Central memory CD4-positive, alpha-beta T cell (primary cell): ENCODE data around the gene UBE3B.
"Not testable (repeated sequence)": the region's sequence is repeated elsewhere in the genome, so short reads cannot be mapped to it uniquely, and the experiment has no call there.

Experiments
- DNase-seq: peaks from one replicate; pipeline ENCODE4 v3.0.0; 2022

Gene UBE3B

DNA sequence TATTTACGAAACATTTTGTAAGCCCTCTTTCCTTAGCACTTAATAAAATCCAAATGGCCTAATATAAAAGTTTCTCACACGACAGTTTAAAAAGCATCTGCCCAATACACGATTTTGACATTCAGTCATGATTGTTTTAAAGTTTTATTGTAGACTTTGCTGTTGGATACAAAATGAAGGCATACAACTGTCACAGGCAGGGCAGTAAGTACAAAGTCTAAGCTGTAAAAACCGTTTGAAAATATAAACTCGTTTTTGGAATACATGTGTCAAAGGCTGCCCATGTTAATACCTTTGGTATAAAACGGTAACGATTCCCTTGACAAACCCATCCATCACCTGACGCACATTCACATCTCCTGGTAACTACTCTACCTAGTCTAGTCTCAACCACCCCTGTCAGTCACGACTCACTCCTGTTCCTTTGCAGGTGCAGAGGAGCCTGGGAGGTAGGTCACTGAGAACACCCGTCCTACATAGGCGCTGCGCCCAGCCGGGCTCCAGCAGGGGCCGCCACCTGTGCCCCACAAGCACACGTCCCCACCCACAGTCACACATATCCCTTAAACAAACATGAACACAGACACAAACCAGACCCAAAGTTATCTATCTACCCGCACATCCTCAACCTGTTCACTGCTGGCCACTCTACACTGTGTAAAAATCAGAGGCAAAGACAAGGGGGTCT, 27.4 kb upstream of the UBE3B start:
- no peak for DNase-seq

DNA sequence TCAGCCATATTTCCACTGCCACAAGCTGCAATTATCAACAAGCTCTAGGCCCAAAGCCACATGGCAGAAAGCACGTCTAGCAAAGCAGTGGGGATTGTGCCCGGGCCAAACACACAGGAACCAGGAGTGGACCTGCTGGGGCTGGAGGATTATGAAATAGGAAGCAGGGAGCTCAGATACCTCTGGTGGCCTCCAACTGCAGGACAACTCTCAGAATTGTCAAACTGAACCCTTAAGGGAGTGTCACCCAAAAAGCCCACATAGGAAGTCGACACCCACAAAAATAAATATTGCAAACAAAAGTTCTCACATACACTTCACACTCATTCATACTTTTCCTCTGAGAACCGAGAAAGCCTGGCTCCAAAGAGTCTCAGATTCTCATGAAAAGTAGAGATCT, 26.5 kb upstream of the UBE3B start:
- no peak for DNase-seq

DNA sequence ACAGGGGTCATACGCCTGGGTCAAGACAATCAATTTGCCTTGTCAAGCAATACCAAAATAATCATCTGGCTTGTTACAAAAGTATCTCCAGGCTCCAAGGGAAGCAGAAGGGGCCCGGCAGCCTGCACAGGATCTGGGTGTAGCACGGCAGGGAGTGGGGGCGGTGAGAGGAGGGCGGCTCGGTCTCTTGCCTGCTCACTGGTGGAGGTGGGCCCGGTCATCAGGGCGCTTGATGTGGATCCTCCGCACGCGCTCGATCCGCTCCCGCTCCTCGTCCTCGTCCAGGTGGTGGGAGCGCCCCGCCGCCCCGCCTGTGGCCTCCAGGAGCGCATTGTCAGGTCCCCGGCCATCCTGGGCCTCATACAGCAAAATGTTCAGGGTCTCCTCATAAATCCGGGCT, 26.0 kb upstream of the UBE3B start:
- DNase-seq = no peak

DNA sequence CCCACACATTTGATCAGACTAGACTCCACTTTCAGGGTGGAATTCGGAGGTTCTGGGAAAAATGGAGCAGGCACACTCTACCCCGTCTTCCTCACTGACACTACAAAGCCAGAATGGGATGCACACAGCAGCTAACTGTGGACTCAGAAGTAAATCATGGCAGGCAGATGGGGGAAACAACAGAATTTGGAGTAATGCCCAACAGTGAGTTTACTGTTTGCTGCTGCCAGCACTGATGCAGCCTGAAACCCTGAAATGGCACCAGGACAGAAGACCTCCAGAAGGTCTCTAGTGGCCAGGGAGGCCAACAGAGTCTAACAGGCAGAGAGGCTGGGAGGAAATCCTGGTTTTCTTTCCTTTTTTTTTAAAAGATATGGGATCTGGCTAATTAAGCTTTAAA, 24.9 kb upstream of the UBE3B start:
- no peak for DNase-seq

DNA sequence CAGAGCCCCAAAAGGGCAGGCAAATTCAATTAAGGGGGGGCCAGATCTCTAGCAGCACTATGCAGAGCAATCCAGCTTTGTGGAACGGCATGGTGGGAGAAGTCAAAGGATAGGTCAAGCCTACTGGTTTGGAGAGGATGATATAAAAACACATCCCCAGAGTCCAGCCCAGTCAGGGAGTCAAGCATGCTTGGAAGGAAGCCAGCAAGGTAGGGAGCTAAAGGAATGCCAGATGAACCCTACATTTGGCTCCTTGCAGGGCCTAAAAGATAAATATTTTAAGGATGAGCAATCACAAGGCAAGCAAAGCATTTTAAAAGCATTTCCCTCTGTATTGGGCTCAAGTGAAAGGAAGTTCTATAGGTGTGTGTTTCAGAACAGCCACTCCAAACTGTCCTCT, 21.7 kb upstream of the UBE3B start:
- DNase-seq = no peak

DNA sequence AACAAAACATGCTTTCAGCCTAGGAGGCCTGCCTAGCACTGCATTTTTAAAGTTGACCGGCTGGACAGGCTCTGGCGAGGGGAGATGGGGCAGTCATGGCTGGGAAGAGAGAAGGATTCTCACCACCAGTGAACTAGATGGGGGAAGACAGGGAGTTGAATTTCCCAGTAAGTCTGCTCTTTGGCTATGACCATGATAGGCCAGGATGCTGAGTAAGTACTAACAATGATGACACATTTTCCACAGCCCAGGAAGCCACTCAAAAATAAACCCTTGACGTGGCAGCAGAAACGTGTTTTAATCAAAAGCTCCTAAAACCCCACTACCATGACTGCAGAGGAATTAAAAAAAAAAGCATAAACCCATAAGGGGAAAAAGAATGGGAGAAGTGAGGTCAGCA, 19.3 kb upstream of the UBE3B start:
- no peak for DNase-seq

DNA sequence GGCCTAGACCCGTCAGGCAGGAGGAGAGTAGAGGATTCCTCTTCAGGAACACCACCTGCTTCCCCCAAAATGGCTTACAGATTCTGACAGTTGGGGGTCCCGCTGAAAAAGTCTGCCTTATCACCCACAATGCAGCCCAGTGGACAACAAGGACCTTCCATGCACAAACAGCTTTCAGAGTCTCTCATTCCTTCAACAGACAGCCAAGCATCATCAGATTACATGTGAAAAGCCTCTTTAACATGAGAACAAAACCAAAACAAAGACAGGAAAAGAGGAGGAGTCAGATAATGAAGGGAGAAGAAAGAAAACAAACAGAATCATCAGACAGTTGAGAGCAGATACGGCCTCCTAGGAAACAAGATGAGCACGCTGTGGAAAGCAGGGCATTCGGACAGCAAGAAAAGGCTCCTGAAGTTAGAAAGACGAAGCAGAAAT, 18.6 kb upstream of the UBE3B start:
- DNase-seq = no peak

DNA sequence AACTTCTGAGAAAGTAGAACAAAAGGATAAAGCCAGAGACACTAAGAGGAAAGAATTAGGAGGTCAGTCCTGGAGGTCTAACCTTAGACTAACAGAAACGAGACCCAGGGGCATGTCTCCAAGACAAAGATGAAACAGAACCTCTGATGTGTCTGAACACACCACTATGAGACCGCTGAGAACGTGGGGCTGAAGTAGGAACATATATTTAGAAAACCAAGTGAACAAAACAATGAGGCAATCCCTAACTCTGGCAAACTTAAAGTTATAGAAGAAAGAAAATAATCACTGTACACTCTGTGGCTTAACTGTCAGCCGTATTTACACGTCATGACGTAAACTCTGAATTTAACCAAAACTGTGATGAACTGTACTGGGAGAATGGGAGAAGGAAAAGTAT, 18.2 kb upstream of the UBE3B start:
- no peak for DNase-seq

DNA sequence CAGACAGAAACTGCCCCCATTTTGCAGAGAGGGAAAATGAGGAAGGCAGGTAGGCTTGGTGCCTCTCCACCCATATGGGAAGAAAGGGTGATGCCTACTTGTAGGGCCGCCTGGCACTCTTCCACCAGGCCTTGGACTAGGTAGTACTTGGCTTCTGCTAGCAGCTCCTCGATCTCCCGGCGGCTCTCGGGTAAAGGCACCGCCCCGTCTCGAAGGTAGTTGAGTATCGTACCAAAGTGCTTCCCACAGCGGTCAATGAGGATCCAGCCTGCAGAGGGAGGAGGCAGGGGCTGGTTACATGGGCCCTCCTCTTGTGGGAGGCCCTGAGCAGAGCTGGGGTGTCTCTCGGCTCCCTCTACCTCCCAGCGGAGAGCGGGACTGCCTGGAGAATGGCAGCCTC, 16.9 kb upstream of the UBE3B start:
- DNase-seq = no peak

DNA sequence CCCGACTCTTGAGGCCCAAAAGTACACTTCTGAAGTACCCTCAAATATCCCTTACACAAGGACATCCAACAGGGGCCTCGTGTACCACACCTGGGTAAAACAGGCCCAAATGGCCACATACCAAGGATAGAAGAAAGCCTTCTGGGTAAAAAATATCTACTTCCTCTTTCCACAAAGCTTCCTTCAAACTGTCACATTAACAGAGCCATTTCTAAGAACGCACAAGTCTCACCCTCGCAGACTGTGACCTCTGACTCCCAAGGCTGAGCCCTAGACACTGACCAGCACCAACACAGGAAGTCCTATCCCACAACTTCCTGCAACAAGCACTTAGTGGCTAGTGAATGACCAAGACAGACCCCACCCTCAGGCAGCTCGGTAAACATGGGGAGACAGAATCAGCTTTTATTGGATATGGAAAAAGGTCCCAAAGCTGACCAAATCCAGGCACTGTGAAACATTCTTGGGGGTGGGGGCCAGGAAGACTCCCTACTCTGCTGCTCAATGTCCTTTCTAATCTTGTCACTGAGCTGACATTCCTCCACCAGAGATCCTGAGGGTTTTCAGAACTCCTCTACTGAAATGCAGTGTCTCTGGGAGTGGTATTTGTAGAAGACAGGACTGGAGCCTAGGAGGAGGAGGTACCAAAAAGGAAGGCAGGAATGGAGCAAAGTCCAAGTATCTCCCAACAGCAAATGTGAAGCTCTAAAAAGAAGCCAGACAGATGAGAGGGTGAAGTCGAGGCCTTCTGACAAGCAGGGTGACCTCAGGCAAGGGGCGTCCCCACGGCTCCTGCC, 16.2 kb upstream of the UBE3B start:
- no peak for DNase-seq

DNA sequence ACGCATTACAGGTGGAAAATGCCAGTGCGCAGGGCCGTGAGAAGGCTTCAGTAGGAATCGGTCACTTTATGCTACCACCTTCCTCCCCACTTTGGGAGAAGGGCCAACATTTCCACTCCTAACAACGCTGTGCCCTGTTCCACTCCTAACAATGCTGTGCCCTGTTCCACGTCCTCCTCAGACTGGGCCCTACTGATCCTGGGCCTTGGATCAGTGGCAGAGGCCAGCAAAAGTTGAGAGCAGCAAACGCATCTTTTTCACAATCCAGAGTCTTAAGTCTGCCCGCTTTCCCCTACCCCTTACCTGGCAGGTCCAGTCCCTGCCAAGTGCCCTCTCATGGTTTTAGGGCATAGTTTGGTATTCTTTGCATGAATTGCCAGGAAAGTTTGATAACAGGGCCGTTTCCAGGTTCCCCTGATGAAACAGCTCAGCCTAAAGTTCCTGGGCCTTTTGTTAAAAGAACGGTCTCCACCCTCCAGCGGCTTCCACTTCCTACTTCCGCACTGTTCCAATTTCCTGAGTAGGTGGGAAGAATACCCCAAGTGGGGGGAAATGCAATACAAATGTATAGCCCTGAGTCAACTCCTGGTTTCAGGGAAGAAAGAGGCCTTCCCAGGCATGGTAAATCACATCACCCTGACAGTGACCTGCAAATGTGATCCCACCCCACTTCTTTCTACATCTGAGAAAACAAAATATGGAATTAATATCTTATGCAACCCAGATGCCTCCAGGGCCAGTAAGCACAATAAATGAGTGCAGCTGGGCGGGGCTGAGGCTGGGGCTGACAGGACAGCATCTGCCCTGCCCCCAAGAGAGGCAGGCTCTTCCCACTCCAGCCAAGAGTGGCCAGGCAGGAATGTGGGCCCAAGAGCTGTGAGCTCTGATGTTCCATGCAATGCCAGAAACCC, 15.3 kb upstream of the UBE3B start:
- no peak for DNase-seq

DNA sequence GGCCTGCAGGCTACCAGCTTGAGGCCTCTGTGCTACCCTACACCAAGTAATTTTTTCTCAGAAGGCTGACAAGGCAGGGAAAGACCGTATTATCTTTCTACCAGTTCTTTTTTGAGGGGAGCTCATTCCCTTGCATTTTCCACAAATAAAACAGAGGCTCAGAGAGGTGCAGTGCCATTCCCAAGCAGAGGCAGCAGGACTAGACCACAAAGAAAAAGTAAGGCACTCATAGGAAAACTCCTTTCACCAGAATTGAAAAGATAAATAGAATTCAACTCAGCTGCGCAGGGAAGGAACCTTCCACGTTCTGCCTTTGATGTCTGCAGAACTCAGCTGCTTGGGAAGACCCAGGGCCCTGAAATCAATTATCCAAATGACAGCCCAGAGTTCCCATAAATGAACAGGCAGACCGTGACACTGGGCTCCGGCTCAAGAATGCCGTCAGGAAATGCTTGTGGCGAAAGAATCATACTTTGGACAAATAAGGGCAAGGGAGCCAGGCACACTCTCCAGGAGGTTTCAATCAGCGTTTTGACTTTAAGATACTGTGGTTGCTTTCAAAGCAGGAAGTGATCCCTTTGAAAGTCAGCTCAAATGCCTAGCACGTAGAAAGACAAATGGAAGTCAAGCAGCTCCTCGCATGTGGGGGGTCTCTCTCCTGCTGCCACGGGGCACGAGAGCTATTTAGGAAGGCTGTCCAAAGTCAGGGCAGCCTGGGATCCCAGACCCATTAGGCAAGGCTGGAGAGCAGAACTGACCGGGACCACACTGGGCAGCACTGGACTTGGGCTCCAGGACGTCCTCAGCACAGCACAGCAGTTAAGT, 14.4 kb upstream of the UBE3B start:
- no peak for DNase-seq

DNA sequence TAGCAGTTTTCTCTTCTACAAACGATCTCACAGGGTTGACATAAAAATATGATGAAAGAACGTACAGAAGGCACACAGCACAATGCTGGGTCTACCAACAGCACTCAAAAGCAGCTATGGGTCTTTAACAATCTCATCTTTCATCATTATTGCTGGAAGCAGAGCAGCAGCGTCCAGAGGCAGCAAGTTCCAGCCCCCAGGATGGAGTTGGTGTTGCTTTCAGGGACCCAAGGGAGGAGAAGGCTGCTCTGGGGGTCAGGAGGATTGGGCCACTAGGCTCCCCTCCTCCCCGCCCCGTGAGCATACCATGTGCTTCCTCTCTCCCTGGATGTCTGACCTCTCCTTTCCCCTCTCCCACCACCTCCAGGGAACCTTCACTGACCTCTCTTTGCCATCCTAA, 13.7 kb upstream of the UBE3B start:
- no peak for DNase-seq

DNA sequence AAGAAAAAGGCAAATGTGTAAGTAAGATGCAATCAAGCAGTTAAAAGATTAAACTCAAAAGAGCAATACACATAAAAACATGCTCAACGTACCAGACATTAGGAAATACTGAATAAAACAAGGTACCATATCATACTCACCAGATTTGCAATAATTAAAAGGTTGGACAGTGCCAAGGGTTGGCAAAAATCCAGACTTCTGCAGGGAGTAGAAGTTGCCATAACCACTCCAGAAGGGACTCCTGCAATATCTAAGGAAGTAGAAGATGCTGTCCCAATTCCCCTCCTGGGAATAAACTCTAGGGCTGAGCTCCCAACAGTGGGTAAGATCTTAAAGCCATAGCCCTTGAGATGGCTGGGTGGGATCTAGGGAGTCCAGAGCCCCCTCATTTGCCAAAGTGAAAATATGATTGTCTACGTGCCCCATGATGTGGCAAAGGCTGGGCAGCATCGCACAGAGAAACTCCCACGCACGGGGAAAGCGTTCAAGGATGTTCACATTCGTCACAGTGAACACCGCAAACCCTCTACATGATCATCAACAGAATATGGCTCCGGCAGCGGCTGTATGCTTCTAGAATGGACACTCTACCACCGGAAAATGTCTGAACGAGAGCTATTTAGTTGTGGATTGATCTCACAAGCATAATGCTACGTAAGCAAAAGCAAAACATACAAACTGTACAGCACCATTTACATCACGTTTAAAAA, 12.6 kb upstream of the UBE3B start:
- DNase-seq = no peak

DNA sequence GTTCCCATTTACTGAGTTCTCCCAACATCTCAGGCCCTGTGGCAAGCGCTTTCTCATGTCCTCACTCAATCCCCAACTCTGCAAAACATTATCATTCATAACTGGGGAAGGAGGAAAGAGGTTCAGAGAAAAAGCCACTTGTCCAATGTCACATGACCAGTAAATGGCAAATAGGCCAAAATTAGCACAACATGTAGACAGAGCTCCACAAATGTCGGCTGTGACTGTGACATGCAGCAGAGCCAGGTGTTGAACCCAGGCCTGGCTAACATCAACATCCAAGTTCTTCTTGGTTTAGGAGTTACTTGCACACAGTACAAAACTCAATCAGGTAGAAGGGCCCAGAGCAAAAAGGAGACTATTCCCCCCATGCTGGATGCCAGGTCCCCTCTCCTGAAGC, 11.1 kb upstream of the UBE3B start:
- DNase-seq = no peak

DNA sequence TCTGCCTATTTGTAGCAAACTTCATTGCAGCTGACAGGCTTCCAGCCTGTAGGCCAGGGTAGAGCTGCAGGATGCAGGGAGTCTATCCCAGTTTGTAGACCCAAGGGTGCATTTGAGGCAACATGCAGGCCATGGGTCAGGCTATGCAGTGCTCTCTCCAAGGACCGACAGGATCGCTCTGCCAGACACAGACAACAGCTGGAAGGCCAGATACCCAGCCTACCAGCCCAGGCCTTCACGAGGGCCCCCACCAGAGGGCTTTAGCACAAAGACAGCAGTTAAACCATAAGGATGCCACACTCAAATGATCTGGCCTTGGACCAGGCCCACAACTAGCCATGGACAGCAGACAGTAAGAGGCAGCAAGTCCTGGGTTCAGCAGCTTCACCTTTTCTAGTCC, 10.6 kb upstream of the UBE3B start:
- no peak for DNase-seq

DNA sequence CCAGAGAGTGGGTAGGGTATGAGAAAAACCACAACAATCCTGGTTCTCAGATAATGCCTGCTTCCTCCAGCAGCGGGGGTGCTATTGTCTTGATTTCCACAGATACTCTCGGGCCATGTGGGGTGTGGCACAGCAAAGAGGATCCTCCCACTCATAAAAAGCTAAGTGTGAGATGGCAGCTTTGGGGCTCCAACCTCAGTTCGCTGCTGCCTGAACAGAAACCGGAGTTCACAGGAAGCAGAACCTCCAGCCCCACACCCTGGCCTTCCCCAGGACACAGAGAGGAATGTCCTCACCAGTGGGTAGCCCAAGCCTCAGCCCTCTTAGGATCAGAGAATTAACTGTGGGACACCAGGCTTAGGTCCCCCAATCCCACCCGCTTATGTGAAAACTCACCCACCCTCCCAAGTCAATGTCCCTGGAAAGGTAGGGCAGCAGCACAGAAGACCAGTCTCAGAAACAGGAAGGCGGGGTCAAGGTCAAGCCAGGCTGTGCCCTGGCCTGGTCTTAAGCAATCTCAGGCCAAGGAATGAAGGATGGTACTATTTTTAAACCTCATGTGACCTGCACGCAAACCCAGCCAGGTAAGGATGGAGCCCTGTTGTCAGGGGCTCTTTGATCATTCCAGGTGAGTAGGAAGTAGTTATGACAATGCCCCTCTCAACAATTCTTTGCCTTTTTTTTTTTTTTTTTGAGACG, 9.3 kb upstream of the UBE3B start:
- no peak for DNase-seq

DNA sequence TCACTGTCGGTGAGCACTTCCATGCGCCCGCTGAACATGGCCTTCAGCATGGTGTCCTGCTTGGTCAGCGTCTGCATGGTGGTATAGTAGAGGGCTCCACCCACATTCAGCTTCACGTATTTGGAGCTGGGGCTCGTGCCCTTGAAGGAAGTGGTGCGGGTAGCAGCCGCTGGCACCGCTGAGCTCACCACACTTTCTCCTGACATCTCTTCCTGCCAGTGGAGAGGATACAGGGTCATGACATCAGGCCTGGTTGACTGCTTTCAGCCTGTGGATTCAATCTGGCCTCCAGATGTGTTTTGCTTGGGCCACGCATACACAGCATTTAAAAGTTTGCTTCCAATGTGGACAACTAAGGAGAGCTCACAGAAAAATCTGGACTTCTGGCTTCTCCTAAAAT, 7.9 kb upstream of the UBE3B start:
- no peak for DNase-seq

DNA sequence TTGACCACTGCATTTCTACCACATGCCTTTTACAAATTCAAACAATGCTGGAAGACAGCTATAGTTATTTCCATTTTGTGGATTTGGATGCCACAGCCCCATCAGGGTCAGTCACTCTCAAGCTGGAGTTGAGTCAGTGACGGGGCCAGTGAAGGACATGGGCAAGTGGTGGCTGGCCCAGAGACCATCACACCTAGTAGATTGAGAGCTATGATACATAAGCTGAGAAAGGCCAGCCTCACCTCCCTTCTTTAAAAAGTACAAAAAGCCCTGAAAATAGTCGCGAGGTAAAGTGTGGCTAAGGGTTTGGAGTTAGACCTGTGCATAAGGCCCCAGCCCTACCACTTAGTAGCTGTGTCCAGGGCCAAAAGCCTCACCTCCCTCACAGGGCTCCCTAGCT, 4.4 kb upstream of the UBE3B start:
- no peak for DNase-seq

DNA sequence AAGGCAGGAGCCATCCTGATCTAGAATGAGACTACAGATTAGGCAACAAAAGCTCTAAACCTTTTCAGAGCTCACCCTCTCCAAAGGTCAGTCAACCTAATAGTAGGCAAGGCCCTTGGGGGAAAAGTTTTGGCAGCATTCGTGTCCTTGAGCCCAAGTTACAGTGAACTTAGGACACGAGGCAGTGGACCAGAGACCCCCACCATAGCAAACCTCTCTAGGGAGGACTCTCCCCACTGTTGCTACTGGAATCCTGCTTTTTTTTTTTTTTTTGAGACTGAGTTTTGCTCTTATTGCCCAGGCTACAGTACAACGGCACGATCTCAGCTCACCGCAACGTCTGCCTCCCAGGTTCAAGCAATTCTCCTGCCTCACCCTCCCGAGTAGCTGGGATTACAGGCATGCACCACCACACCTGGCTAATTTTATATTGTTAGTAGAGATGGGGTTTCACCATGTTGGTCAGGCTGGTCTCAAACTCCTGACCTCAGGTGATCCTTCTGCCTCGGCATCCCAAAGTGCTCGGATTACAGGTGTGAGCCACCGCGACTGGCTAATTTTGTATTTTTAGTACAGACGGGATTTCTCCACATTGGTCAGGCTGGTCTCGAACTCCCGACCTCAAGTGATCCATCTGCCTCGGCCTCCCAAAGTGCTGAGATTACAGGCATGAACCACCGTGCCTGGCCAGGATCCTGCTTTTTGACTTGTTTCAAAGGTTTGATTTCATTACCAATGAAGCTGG, 3.7 kb upstream of the UBE3B start:
- not testable (repeated sequence) for DNase-seq

DNA sequence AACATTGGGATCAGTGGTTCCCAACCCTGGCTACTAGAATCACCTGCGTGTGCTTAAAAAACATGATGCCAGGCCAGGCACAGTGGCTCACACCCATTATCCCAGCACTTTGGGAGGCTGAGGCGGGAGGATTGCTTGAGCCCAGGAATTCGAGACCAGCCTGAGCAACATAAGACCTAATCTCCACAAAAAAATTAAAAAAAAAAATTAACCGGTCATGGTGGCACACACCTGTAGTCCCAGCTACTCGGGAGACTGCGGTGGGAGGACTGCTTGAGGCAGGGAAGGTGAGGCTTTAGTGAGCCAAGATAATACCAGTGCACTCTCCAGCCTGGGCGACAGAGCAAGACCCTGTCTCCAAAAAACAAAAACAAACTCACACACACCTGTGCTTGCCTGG, 2.3 kb upstream of the UBE3B start:
- DNase-seq = no peak
